Panc1 (cell line): ENCODE measurements around the gene DHDH.

Source experiments
- TF ChIP-seq, protein P1 (sequence below): fragments of 450-650 bp; IDR thresholded peaks from 2 replicates; pipeline ENCODE4 v1.5.1; 2017; ENCODE audit warnings: mild to moderate bottlenecking
- TF ChIP-seq, protein P2 (sequence below), 2 experiments: IDR thresholded peaks; 2 replicates each; pipeline ENCODE4 v1.6.1; 2011 to 2012; ENCODE audit warnings: low read depth in 2 of 2, control low read depth in 1 of 2, low read length in 1 of 2, mild to moderate bottlenecking in 1 of 2, moderate library complexity in 1 of 2; ENCODE audit not compliant: insufficient read depth in 1 of 2

DNA sequence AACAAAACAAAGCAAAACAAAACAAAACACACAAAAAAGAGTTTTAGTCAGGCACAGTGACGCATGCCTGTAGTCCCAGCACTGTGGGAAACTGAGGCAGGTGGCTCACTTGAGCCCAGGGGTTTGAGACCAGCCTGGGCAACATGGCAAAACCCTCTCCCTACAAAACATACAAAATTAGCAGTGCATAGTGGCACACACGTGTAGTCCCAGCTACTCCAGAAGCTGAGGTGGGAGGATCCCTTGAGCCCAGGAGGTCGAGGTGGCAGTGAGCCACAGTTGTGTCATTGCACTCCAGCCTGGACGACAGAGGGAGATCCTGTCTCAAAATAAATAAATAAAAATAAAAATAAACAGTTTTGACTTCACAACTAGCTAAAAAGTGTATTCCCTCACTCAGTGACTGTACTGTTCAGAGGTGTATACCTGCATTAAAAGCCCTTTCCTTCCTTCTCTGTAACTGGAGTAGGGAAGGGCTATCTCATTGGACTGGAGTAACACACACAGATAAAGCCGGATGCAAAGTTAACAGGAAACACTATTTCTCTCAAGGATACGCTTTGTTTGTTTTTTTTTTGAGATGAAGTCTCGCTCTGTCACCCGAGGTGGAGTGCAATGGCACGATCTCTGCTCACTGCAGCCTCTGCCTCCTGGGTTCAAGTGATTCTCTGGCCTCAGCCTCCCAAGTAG lies 17.5 kb downstream of the DHDH start:
- TF ChIP-seq, protein P1, sequence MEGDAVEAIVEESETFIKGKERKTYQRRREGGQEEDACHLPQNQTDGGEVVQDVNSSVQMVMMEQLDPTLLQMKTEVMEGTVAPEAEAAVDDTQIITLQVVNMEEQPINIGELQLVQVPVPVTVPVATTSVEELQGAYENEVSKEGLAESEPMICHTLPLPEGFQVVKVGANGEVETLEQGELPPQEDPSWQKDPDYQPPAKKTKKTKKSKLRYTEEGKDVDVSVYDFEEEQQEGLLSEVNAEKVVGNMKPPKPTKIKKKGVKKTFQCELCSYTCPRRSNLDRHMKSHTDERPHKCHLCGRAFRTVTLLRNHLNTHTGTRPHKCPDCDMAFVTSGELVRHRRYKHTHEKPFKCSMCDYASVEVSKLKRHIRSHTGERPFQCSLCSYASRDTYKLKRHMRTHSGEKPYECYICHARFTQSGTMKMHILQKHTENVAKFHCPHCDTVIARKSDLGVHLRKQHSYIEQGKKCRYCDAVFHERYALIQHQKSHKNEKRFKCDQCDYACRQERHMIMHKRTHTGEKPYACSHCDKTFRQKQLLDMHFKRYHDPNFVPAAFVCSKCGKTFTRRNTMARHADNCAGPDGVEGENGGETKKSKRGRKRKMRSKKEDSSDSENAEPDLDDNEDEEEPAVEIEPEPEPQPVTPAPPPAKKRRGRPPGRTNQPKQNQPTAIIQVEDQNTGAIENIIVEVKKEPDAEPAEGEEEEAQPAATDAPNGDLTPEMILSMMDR, result no peak
- TF ChIP-seq, protein P2, sequence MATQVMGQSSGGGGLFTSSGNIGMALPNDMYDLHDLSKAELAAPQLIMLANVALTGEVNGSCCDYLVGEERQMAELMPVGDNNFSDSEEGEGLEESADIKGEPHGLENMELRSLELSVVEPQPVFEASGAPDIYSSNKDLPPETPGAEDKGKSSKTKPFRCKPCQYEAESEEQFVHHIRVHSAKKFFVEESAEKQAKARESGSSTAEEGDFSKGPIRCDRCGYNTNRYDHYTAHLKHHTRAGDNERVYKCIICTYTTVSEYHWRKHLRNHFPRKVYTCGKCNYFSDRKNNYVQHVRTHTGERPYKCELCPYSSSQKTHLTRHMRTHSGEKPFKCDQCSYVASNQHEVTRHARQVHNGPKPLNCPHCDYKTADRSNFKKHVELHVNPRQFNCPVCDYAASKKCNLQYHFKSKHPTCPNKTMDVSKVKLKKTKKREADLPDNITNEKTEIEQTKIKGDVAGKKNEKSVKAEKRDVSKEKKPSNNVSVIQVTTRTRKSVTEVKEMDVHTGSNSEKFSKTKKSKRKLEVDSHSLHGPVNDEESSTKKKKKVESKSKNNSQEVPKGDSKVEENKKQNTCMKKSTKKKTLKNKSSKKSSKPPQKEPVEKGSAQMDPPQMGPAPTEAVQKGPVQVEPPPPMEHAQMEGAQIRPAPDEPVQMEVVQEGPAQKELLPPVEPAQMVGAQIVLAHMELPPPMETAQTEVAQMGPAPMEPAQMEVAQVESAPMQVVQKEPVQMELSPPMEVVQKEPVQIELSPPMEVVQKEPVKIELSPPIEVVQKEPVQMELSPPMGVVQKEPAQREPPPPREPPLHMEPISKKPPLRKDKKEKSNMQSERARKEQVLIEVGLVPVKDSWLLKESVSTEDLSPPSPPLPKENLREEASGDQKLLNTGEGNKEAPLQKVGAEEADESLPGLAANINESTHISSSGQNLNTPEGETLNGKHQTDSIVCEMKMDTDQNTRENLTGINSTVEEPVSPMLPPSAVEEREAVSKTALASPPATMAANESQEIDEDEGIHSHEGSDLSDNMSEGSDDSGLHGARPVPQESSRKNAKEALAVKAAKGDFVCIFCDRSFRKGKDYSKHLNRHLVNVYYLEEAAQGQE (IDR thresholded peaks at IDR 0.05; ENCODE audit: insufficient read depth in 1 of 2, low read depth in 2 of 2, low read length in 1 of 2), result no peak
